CD1c-positive myeloid dendritic cell (primary cell): ENCODE data around the gene CEP295NL.
A peak's percentile ranks its signal among the peaks of the same experiment; 100 is the strongest.

Source experiments
- DNase-seq: peaks from one replicate; pipeline ENCODE4 v3.0.0-alpha.2; 2016; ENCODE audit errors: extremely low spot score

Gene CEP295NL

DNA sequence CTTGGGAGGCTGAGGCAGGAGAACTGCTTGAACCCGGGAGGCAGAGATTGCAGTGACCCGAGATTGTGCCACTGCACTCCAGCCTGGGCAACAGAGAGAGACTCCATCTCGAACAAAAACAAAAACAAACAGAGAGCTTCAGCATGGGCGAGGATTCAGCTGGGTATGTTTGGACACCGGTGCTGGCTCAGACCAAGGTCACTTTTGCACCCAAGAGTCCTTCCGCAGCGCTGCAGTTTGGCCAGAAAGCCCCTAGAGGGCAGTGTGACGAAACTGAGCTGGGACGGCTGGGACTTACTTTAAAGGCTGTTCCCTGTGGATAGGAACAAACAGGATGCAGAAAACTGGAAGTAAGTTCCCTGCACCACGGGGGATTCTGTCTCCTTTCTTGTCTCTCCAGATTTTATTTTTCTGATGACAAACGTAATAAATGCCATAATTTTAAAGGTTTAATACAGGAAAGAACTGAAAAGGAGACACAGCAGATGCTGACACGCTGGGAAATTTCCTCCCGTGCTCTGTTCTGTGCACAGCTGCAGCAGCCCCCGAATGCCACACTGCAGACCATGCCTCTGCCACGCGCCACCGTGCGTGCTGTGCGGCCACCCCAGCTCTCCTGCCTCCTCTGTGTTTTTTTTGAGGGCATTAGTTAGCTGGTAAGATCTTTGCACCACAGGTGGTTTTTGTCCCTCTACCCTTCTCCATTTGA, 37.2 kb downstream of the CEP295NL start:
- DNase-seq: peak; percentile 88

DNA sequence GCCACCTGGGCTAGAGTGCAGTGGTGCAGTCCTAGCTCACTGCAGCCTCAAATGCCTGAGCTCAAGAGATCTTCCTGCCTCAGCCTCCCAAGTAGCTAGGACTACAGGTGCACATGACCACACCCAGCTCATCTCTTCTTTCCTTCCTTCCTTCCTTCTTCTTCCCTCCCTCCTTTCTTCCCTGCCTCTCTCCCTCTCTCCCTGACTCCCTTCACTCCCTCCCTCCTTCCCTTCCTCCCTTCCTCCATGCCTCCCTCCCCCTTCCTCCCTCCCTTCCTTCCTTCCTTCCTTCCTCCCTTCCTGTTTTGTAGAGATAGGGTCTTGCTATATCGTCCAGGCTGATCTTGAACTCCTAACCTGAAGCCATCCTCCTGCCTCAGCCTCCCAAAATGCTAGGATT, 38.9 kb downstream of the CEP295NL start:
- DNase-seq: no peak

- DNase-seq: peak; percentile 95
Measured at GRCh38 chr17:78862073-78863023, 40.7 kb downstream of the CEP295NL start.

DNA sequence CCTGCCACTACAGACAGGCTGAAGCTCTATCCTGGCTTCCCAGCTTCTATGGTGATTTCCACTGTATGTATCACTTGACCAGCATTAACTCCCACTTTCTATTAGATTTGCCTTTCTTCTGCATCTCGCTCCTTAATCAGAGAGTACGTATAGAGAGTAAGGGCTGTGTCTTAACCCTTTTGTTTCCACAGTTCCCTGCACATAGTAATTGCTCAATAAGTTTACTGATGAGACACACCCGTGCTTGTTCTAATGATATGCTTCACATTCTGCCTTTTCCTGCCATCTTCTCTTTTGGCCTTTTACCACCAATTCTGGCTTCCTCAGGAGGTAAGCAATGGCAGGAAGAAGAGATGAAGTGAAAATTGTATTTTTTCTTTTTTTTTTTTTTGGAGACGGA, 41.8 kb downstream of the CEP295NL start:
- no peak for DNase-seq

- no peak for DNase-seq
Measured at GRCh38 chr17:78859051-78859450, 44.0 kb downstream of the CEP295NL start.

GRCh38 chr17:78857266-78857665, 45.7 kb downstream of the CEP295NL start:
- DNase-seq: no peak

DNA sequence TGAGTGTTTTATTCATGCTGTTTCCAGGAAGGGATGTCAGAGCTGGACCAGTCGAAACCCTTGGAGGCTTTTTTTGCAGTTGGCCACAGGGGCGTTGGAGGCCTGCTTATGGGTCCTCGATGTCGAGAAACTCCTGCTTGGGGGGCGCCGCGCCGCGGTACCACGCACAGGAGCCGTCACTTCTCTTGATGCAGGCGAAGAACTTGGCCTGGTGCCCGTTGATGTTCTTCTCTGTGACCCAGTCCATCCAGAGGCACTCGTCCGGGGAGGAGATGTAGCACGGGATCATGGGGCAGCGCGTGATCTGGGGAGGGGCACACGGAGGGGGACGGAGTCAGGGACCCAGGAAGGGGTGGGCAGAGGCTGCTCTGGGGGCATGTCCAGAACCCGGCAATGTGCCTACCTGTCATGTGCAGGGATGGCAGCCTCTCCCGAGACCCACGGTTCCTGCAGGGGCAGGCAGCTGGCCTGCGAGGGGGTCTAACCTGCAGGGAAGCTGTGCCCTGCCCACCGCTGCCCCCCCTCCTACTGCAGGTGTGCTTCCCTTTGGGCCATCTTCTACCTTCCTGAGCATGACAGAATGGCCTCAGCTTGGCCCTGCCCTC, 47.3 kb downstream of the CEP295NL start:
- DNase-seq: no peak

DNA sequence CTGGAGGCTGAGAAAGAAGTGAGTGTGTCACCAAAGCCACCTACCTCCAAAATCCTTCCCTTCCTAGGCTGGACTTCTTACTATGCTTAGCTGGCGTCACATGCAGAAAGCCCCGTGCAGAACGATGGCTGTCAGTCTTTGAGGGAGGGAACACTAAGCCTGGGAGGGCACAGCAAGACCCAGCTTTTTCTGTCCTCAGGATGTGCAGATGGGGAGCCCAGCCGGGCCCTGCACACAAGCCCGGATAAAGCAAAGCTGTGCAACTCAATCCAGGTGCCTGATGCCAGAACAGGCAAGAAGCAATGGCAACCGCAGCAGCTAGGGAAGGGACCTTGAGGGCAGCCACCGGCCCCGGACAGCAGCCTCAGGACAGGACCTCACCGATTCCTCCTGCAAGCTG, 48.5 kb downstream of the CEP295NL start:
- no peak for DNase-seq

DNA sequence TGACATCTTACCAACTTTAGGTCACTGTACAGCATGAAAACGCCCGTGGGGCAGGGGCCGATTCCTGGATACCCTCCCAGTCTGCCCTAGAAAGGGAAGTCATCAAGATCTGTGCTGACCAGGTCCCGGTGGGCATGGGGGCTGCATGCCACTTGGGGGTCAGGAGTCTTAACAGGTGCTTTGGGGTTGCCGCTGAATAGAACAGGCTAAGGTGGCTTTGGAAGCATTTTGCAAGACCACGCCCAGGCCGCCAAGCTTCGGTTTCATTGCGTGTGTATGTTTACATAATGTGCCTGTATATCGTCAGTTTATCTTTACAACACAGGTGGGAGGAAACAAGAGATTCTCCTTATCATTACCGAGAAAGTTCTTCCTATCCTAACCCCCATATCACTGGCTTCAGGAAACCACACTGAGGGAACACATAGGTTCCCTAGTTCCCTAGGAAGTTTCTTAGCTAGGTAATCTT, 49.0 kb downstream of the CEP295NL start:
- DNase-seq: no peak

GRCh38 chr17:78852709-78853121, 50.3 kb downstream of the CEP295NL start:
- no peak for DNase-seq

GRCh38 chr17:78849026-78849425, 54.0 kb downstream of the CEP295NL start:
- no peak for DNase-seq

DNA sequence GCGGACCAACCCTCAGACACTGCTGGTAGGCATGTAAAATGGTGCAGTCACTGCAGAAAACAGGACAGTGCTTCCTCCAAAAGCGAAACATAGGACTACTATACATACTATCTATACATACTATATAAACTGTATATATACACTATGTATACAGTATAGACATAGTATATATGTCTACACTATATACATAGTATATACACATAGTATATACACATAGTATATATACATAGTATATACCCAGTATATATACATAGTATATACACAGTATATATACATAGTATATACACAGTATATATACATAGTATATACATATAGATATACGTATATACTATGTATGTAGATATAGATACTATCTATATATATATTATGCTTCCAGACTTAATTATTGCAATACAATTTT, 55.9 kb downstream of the CEP295NL start:
- no peak for DNase-seq

GRCh38 chr17:78844301-78845005, 58.5 kb downstream of the CEP295NL start:
- peak; percentile 30 for DNase-seq

DNA sequence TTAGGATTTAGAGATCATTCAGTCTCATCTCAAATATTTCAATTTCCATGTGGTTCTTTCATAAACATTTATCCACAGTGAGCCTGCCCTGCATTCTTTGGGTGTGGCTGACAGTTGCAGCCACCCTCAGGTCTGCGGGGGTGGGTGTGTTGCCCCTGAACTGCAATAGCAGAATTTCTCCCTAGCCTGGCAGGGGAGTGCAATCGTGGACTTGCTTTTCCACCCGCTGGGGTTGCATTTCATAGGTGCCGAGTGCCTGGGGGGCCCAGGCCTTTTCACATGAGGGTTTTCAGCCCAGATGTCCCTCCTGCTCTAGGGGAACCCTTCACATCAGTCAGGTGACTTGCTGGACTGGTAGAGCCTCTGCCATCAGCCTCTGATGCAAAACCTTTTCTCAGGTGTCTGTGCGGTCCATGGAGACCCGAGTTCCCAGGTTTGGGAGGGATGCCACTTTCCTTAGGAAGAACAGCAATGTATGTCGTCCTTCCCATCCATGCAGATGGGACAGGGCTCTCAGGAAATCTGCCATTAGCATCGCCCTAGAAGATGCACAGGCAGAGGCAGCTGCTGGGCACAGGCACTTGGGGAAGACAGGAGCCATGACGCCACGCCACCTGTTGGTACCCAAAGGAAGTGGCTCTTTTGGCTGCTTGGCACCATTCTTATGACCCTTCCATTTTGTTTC, 60.0 kb downstream of the CEP295NL start:
- peak; percentile 62 for DNase-seq

GRCh38 chr17:78840780-78841611, 62.0 kb downstream of the CEP295NL start, which contains the start of gene USP36:
TSS of gene USP36 (minus strand) at chr17:78840814. CDS start at chr17:78836363, 4,451 bp downstream.
- DNase-seq: peak; percentile 100
